HepG2 (cell line): ENCODE results near the gene OSGIN1. TPM values are rescaled to one million over a fixed set of nuclear protein-coding genes. Genes with fewer than 3 reads are reported as not detected.

Experiments
- ATF1 ChIP-seq: IDR thresholded peaks from 2 replicates; pipeline ENCODE4 v1.6.1; 2016; ENCODE audit warnings: mild to moderate bottlenecking, control low read depth
- BCL6 ChIP-seq: IDR thresholded peaks from 2 replicates; pipeline ENCODE4 v1.6.1; 2016; ENCODE audit warnings: missing genetic modification reagents, missing compliant biosample characterization
- CREM ChIP-seq, 2 experiments: sonication (generic) in 1 of 2; formaldehyde crosslinking in 1 of 2; IDR thresholded peaks; 2 replicates each; pipeline versions ENCODE4 v1.4.0 to v1.6.1; 2016 to 2020; ENCODE audit warnings: antibody characterized with exemption in 1 of 2, mild to moderate bottlenecking in 1 of 2, missing genetic modification reagents in 1 of 2
- ELK4 ChIP-seq: sonication (generic); formaldehyde crosslinking; IDR thresholded peaks from 2 replicates; pipeline ENCODE4 v1.9.0; 2021; ENCODE audit warnings: missing genetic modification reagents, borderline replicate concordance
- EP300 ChIP-seq, 3 experiments: sonication (generic) in 1 of 3; formaldehyde crosslinking in 1 of 3; IDR thresholded peaks; 2 replicates each; pipeline versions ENCODE4 v1.5.1 to v1.6.1; 2011 to 2020; ENCODE audit warnings: low read depth in 2 of 3, low read length in 2 of 3, borderline replicate concordance in 1 of 3, improper control_type of control experiment in 1 of 3, mild to moderate bottlenecking in 1 of 3, missing genetic modification reagents in 1 of 3, moderate library complexity in 1 of 3
- EZH2 ChIP-seq: conservative IDR thresholded peaks from 2 replicates; pipeline ENCODE4 v1.6.1; 2012; ENCODE audit warnings: mild to moderate bottlenecking, low read depth, low read length, moderate library complexity
- FOXP1 ChIP-seq, 2 experiments: fragments of 450-650 bp in 1 of 2; IDR thresholded peaks; 2 replicates each; pipeline ENCODE4 v1.6.1; 2017 to 2018; ENCODE audit warnings: antibody characterized with exemption in 1 of 2
- HNF1A ChIP-seq, 2 experiments: sonication (generic) in 1 of 2; formaldehyde crosslinking in 1 of 2; IDR thresholded peaks; 2 replicates each; pipeline versions ENCODE4 v1.4.0 to v1.6.1; 2016 to 2020; ENCODE audit warnings: borderline replicate concordance in 1 of 2, low read depth in 1 of 2, mild to moderate bottlenecking in 1 of 2, missing genetic modification reagents in 1 of 2
- NR2C2 ChIP-seq: sonication (generic); formaldehyde crosslinking; IDR thresholded peaks from 2 replicates; pipeline ENCODE4 v1.4.0; 2020; ENCODE audit warnings: missing genetic modification reagents, mild to moderate bottlenecking, moderate library complexity, borderline replicate concordance
- RARA ChIP-seq: IDR thresholded peaks from 2 replicates; pipeline ENCODE4 v1.6.1; 2016; ENCODE audit warnings: missing genetic modification reagents, missing compliant biosample characterization
- RFX5 ChIP-seq: IDR thresholded peaks from 2 replicates; pipeline ENCODE4 v1.6.1; 2011; ENCODE audit warnings: low read depth, low read length, improper control_type of control experiment
- RXRB ChIP-seq: IDR thresholded peaks from 2 replicates; pipeline ENCODE4 v1.6.1; 2016; ENCODE audit warnings: borderline replicate concordance, missing genetic modification reagents, missing compliant biosample characterization
- SIN3A ChIP-seq: IDR thresholded peaks from 2 replicates; pipeline ENCODE4 v1.6.1; 2011; ENCODE audit warnings: low read depth, mild to moderate bottlenecking, control low read depth, low read length, borderline replicate concordance
- SOX5 ChIP-seq: IDR thresholded peaks from 2 replicates; pipeline ENCODE4 v1.6.1; 2016; ENCODE audit warnings: borderline replicate concordance
- SOX6 ChIP-seq, 2 experiments: fragments of 450-650 bp in 1 of 2; sonication (generic) in 1 of 2; formaldehyde crosslinking in 1 of 2; IDR thresholded peaks; 2 replicates each; pipeline versions ENCODE4 v1.4.0 to v1.6.1; 2017 to 2020; ENCODE audit warnings: antibody characterized with exemption in 1 of 2, mild to moderate bottlenecking in 1 of 2, missing genetic modification reagents in 1 of 2
- ZBTB26 ChIP-seq: IDR thresholded peaks from 2 replicates; pipeline ENCODE4 v1.6.1; 2016; ENCODE audit warnings: missing compliant biosample characterization, missing genetic modification reagents, borderline replicate concordance
- ZNF121 ChIP-seq: sonication (generic); formaldehyde crosslinking; IDR thresholded peaks from 2 replicates; pipeline ENCODE4 v1.5.0; 2020; ENCODE audit warnings: mild to moderate bottlenecking, missing genetic modification reagents
- ZNF44 ChIP-seq: sonication (generic); formaldehyde crosslinking; IDR thresholded peaks from 2 replicates; pipeline ENCODE4 v1.5.1; 2020; ENCODE audit warnings: mild to moderate bottlenecking, missing genetic modification reagents
- ZNF562 ChIP-seq: sonication (generic); formaldehyde crosslinking; IDR thresholded peaks from 2 replicates; pipeline ENCODE4 v1.8.0; 2022; ENCODE audit warnings: missing genetic modification reagents, borderline replicate concordance
- ZNF563 ChIP-seq: sonication (generic); formaldehyde crosslinking; IDR thresholded peaks from 2 replicates; pipeline ENCODE4 v1.8.0; 2022; ENCODE audit warnings: mild to moderate bottlenecking, moderate library complexity, missing genetic modification reagents
- ZNF607 ChIP-seq: sonication (generic); formaldehyde crosslinking; IDR thresholded peaks from 2 replicates; pipeline ENCODE4 v1.5.1; 2020; ENCODE audit warnings: missing genetic modification reagents, mild to moderate bottlenecking, borderline replicate concordance
- ZNF678 ChIP-seq: sonication (generic); formaldehyde crosslinking; IDR thresholded peaks from 2 replicates; pipeline ENCODE4 v1.4.0; 2020; ENCODE audit warnings: mild to moderate bottlenecking, missing genetic modification reagents
- ZNF713 ChIP-seq: sonication (generic); formaldehyde crosslinking; IDR thresholded peaks from 2 replicates; pipeline ENCODE4 v1.4.0; 2020; ENCODE audit warnings: mild to moderate bottlenecking, missing genetic modification reagents
- polyA plus RNA-seq, 8 experiments: library from polyadenylated mRNA; depleted of rRNA in 3 of 8; stranded (reverse) in 7 of 8; unstranded in 1 of 8; fragments of >200 nt; fragmentation: Illumina TruSeq in 4 of 8; extraction: Trizol in 4 of 8; gene quantifications; 2 replicates each; pipeline versions ENCODE4 v1.2.1 to v1.2.3, GENCODE V29; 2011 to 2016; ENCODE audit warnings: low read depth in 4 of 8, missing spikeins in 1 of 8, mixed read lengths in 1 of 8; ENCODE audit not compliant: insufficient read depth in 1 of 8
- total RNA-seq, 5 experiments: library from RNA; depleted of rRNA; stranded (reverse); fragments of >200 nt; fragmentation: Illumina TruSeq; extraction: Trizol; gene quantifications; 2 replicates each; pipeline ENCODE4 v1.2.3, GENCODE V29; 2016; ENCODE audit warnings: low read depth in 1 of 5

OSGIN1 gene
- total and polyA plus RNA-seq, 2 of the 13 experiments (the other 11 are each of a cell fraction or from before 2014, with no cell fraction given) = 20.5 to 27.1 TPM

- TF ChIP-seq SIN3A (no peak), FOXP1 (IDR thresholded peaks at IDR 0.05) (no peak), FOXP1 (CRISPR knock-in tag; IDR thresholded peaks at IDR 0.05) (0 out of 2 replicates have a peak, but pooled peaks have one; percentile 22), ATF1 (CRISPR knock-in tag) (no peak), ZNF44 (CRISPR knock-in tag) (no peak), SOX6 (IDR thresholded peaks at IDR 0.05) (no peak), SOX6 (CRISPR knock-in tag; IDR thresholded peaks at IDR 0.05) (no peak), ZNF121 (CRISPR knock-in tag) (no peak), ELK4 (CRISPR knock-in tag) (no peak), ZBTB26 (CRISPR knock-in tag) (no peak), ZNF563 (CRISPR knock-in tag) (0 out of 2 replicates have a peak, but pooled peaks have one; percentile 24), ZNF562 (CRISPR knock-in tag) (no peak), ZNF607 (CRISPR knock-in tag) (no peak), RFX5 (no peak), SOX5 (CRISPR knock-in tag) (peak; percentile 38; the same call in 1 of the 2 replicates), CREM (IDR thresholded peaks at IDR 0.05) (no peak), CREM (CRISPR knock-in tag; IDR thresholded peaks at IDR 0.05) (no peak), EZH2 (no peak), ZNF713 (CRISPR knock-in tag) (no peak), EP300 (IDR thresholded peaks at IDR 0.05; ENCODE audit: low read depth in 2 of 2, low read length in 2 of 2) (no peak), EP300 (CRISPR knock-in tag; IDR thresholded peaks at IDR 0.05; ENCODE audit: borderline replicate concordance) (no peak), NR2C2 (CRISPR knock-in tag) (no peak), ZNF678 (CRISPR knock-in tag) (no peak), BCL6 (CRISPR knock-in tag) (peak; percentile 84), RARA (CRISPR knock-in tag) (peak; percentile 75), RXRB (CRISPR knock-in tag) (peak; percentile 49), HNF1A (IDR thresholded peaks at IDR 0.05; ENCODE audit: low read depth) (no peak), HNF1A (CRISPR knock-in tag; IDR thresholded peaks at IDR 0.05; ENCODE audit: borderline replicate concordance) (no peak)
Observed at GRCh38 chr16:83947642-83948234, 5.3 kb upstream of the OSGIN1 start (continued).
